8988T (cell line): ENCODE results near the gene OR4C11.

Source experiments
- DNase-seq: peaks from one replicate; pipeline ENCODE4 v3.0.0; 2011

Gene OR4C11, protein sequence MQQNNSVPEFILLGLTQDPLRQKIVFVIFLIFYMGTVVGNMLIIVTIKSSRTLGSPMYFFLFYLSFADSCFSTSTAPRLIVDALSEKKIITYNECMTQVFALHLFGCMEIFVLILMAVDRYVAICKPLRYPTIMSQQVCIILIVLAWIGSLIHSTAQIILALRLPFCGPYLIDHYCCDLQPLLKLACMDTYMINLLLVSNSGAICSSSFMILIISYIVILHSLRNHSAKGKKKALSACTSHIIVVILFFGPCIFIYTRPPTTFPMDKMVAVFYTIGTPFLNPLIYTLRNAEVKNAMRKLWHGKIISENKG

DNA sequence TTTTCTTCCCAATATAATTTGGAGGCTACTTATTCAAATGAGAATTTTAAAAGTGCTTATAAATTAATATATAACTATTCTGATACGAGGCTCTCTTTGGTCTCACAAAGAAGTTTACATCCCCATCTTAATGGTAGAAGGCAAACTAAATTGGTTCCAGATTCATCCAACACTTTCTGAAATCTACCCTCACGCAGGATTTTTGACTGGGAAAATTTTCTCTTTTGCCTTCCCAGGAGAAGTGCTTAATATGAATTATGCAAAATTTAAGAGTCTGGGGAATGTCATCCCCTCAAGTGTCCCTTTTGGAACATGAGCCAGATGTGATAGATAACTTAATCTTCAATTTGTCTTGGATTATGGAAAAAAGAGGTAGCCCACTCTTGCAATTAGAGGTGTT lies at the start of gene OR4C11:
Gene OR4C11 (minus strand): TSS at position 101 of the 400 bp plus-strand sequence. CDS start 3,272 bp downstream, outside the sequence.
- no peak for DNase-seq

DNA sequence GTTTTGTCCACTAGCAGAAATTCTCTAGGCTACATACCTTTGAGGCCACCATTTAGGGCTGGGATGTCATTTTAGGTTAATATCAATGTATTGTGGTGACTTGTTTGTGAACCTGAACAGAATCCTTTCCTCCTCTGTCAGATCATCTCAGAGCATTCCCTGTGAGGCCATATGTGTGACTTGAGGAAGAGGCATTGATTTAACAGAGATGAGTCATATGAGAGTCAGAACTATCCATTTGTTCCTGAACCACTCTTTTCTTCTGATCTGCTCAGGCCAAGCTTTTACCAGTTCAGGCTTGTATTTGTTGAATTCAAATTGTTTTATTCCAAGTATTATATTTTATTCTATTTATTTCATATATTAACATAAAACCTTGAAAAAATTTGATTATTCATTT lies 47.7 kb upstream of the OR4C11 start:
- DNase-seq = no peak

DNA sequence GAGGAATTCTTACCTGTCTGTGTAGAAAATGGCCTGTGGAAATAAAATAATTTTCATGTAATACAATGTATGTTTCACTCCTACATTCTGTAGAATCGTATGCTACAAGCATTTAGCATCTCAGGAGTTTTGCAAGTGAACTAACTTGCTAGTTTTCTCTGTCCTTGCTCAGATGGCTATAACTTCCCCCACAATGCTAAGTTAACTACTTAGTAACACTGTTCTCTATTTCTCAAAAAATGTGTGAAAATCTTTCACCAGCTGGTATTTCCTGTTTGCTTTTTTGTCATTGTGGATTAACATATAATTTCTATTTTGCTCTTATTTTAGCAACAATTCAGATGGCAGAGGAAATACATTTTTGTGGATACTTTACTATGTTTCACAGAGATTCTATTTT lies 45.1 kb upstream of the OR4C11 start:
- DNase-seq = no peak

DNA sequence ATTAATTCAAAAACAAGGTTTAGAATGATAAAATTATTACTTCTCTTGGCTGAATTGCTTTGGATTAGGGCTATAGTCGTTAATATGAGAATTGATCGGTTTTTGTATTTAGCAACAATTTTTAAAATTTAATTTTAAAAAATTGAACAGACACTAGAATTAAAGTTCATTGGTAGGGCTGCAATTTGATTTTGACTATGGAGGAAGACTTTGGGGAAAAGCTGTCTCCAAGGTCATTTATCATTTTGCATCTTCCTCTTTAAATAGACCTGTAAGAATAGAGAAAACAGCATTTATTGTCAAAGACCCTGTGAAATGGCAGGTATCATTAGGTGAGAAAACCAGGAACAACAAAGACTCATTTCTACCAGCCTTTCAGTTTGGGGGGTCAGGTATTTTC lies 40.6 kb upstream of the OR4C11 start, which contains the start of gene OR4S2:
Gene OR4S2 (plus strand): TSS at position 301 of the 400 bp plus-strand sequence. CDS start 2,577 bp downstream, outside the sequence.
- no peak for DNase-seq

DNA sequence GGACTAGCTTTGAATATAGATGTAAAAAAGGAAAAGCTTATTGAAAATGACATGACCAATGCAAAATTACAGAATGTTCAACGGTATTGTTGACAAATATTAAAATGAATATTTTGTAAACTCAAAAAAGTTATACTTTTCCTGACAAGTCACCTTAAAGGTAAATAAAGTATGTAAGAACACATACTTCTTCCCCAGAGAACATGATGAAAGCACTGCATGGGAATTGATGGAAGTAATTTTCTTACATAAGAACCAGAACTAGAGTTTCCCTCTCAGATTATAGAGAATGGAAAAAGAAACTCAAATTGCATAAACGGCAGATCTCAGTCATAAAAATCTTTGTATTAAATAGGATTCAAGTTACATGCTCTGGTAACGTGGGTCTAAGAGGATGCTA lies 27.4 kb upstream of the OR4C11 start, which contains the start of gene OR4P4:
Gene OR4P4 (plus strand): TSS at position 301 of the 400 bp plus-strand sequence.
- DNase-seq = no peak

DNA sequence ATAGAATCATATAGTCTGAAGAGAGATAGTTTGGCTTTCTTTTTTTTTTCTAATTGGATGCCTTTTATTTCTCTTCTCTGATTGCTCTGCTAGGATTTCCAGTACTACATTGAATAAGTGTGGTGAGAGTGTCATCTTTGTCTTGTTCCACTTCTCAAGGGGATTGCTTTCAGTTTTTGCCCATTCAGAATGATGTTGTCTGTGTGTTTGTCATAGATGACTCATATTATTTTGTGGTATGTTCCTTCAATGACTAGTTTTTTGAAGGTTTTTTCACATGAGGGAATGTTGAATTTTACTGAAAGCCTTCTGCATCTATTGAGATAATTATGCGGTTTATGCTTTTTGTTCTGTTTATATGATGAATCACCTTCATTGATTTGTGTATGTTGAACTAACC lies 17.1 kb upstream of the OR4C11 start:
- DNase-seq = no peak

DNA sequence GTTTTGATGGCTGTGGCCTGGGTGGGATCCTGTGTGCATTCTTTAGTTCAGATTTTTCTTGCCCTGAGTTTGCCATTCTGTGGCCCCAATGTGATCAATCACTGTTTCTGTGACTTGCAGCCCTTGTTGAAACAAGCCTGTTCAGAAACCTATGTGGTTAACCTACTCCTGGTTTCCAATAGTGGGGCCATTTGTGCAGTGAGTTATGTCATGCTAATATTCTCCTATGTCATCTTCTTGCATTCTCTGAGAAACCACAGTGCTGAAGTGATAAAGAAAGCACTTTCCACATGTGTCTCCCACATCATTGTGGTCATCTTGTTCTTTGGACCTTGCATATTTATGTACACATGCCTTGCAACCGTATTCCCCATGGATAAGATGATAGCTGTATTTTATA lies 34.9 kb downstream of the OR4C11 start:
- DNase-seq = no peak

DNA sequence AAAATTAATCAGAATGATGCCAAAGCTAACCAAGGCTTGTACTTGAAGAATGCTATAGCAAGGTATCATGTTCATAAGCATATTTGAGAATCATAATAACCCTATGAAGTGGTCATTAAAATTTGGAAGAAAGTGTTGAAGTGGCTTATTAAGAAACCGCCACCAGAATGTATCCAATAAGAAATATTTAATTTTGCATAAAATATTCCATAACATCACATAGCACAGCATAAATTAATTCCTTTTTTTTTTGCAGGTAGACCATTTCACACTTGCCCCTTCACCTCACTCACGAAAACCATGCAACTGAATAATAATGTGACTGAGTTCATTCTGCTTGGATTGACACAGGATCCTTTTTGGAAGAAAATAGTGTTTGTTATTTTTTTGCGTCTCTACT lies 35.6 kb downstream of the OR4C11 start, which contains the start of gene OR4C16:
Gene OR4C16 (plus strand): TSS at position 301 of the 400 bp plus-strand sequence. CDS start 0 bp downstream, at position 301.
- no peak for DNase-seq

DNA sequence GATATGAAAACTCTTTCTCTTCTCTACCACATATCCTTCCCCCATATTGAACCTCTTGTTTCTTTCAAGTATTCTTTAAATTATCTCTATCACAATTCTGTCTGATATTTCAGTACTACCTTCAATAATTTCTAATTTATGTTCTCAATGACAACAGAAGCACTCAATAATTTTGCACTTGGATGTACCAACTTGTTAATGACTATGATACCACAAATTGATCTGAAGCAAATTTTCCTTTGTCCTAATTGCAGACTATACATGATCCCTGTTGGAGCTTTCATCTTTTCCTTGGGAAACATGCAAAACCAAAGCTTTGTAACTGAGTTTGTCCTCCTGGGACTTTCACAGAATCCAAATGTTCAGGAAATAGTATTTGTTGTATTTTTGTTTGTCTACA lies 53.3 kb downstream of the OR4C11 start, which contains the start of gene OR4C15:
Gene OR4C15 (plus strand): TSS at position 301 of the 400 bp plus-strand sequence. CDS start 0 bp downstream, at position 301.
- DNase-seq = no peak
